Measurements from ENCODE around the gene PRKAG2. TPM values are rescaled to one million over a fixed set of nuclear protein-coding genes. Genes with fewer than 3 reads are reported as not detected.
"Not testable (repeated sequence)": the region's sequence is repeated elsewhere in the genome, so short reads cannot be mapped to it uniquely, and the experiment has no call there.

The PRKAG2 gene
- total and polyA plus RNA-seq, 2 donors, result 37.9 to 71.6 TPM

GRCh38 chr7:151884312-151885201 is 7.6 kb upstream of the PRKAG2 start:
- Histone ChIP-seq H3K4me1 (ENCODE audit: insufficient read depth) (no peaks in the 10 kb centered on the region), H3K27ac (ENCODE audit: low read depth) (no peak overlapping the region), H3K36me3 (ENCODE audit: insufficient read depth) (no peaks in the 10 kb centered on the region), H3K4me3 (ENCODE audit: low read depth, low read length) (no peak overlapping the region)
- DNase-seq (ENCODE audit: extremely low spot score), result no peak
- WGBS, result 94% methylated on average over 15 of the region's 15 CpGs

GRCh38 chr7:151883857-151884256 is 6.9 kb upstream of the PRKAG2 start:
- H3K4me1 ChIP-seq (ENCODE audit: insufficient read depth), result no peaks in the 10 kb centered on the region
- no peak for DNase-seq (ENCODE audit: extremely low spot score)
- WGBS, result 84% methylated on average over 3 of the region's 3 CpGs
- H3K27ac ChIP-seq (ENCODE audit: low read depth), result no peak overlapping the region
- no peaks in the 10 kb centered on the region for H3K36me3 ChIP-seq (ENCODE audit: insufficient read depth)
- no peak overlapping the region for H3K4me3 ChIP-seq (ENCODE audit: low read depth, low read length)

GRCh38 chr7:151882734-151883133 is 5.8 kb upstream of the PRKAG2 start:
- Histone ChIP-seq H3K36me3 (ENCODE audit: insufficient read depth) (no peaks in the 10 kb centered on the region), H3K27ac (ENCODE audit: low read depth) (no peak overlapping the region), H3K4me1 (ENCODE audit: insufficient read depth) (no peaks in the 10 kb centered on the region), H3K4me3 (ENCODE audit: low read depth, low read length) (no peak overlapping the region)
- WGBS, result 90% methylated on average over 2 of the region's 2 CpGs
- no peak for DNase-seq (ENCODE audit: extremely low spot score)

- Histone ChIP-seq H3K4me1 (ENCODE audit: insufficient read depth) (no peaks in the 10 kb centered on the region), H3K4me3 (ENCODE audit: low read depth, low read length) (no peak overlapping the region), H3K27ac (ENCODE audit: low read depth) (no peak overlapping the region), H3K36me3 (ENCODE audit: insufficient read depth) (no peaks in the 10 kb centered on the region)
- 92% methylated on average over 3 of the region's 3 CpGs for WGBS
- no peak for DNase-seq (ENCODE audit: extremely low spot score)
Observed at GRCh38 chr7:151880688-151881087, 3.8 kb upstream of the PRKAG2 start.

- Histone ChIP-seq H3K36me3 (ENCODE audit: insufficient read depth) (no peaks in the 10 kb centered on the region), H3K27ac (ENCODE audit: low read depth) (no peak overlapping the region), H3K4me3 (ENCODE audit: low read depth, low read length) (peak overlapping the region; percentile 90), H3K4me1 (ENCODE audit: insufficient read depth) (no peaks in the 10 kb centered on the region)
- WGBS, result 13% methylated on average over 30 of the region's 30 CpGs
- no peak for DNase-seq (ENCODE audit: extremely low spot score)
Observed at GRCh38 chr7:151877911-151878835, 1.3 kb upstream of the PRKAG2 start.

- Histone ChIP-seq H3K4me1 (ENCODE audit: insufficient read depth) (no peaks in the 10 kb centered on the region), H3K27ac (ENCODE audit: low read depth) (peak overlapping the region; percentile 77), H3K36me3 (ENCODE audit: insufficient read depth) (no peaks in the 10 kb centered on the region), H3K4me3 (ENCODE audit: low read depth, low read length) (peak overlapping the region; percentile 90)
- DNase-seq (ENCODE audit: extremely low spot score), result peak; percentile 62
- WGBS, result under 1% methylated on average over 93 of the region's 93 CpGs
Observed at GRCh38 chr7:151875942-151876898, 695 bp downstream of the PRKAG2 start.

- H3K4me3 ChIP-seq (ENCODE audit: low read depth, low read length); H3K36me3 ChIP-seq (ENCODE audit: insufficient read depth); H3K4me1 ChIP-seq (ENCODE audit: insufficient read depth); DNase-seq (ENCODE audit: extremely low spot score); H3K27ac ChIP-seq (ENCODE audit: low read depth): not testable (repeated sequence)
- WGBS, result 73% methylated on average over 4 of the region's 4 CpGs
Observed at GRCh38 chr7:151874479-151874878, 2.4 kb downstream of the PRKAG2 start.

- Histone ChIP-seq H3K27ac (ENCODE audit: low read depth) (no peak overlapping the region), H3K4me3 (ENCODE audit: low read depth, low read length) (no peak overlapping the region), H3K36me3 (ENCODE audit: insufficient read depth) (no peaks in the 10 kb centered on the region), H3K4me1 (ENCODE audit: insufficient read depth) (no peaks in the 10 kb centered on the region)
- WGBS, result 68% methylated on average over 11 of the region's 11 CpGs
- DNase-seq (ENCODE audit: extremely low spot score), result no peak
Observed at GRCh38 chr7:151873402-151873965, 3.4 kb downstream of the PRKAG2 start.

- no peak overlapping the region for H3K27ac ChIP-seq (ENCODE audit: low read depth)
- no peaks in the 10 kb centered on the region for H3K4me1 ChIP-seq (ENCODE audit: insufficient read depth)
- H3K4me3 ChIP-seq (ENCODE audit: low read depth, low read length), result no peak overlapping the region
- WGBS, result 90% methylated on average over 16 of the region's 16 CpGs
- DNase-seq (ENCODE audit: extremely low spot score), result no peak
- H3K36me3 ChIP-seq (ENCODE audit: insufficient read depth), result no peaks in the 10 kb centered on the region
Observed at GRCh38 chr7:151872531-151873401, 4.1 kb downstream of the PRKAG2 start.

- Histone ChIP-seq H3K27ac (ENCODE audit: low read depth) (no peak overlapping the region), H3K4me3 (ENCODE audit: low read depth, low read length) (no peak overlapping the region), H3K4me1 (ENCODE audit: insufficient read depth) (no peaks in the 10 kb centered on the region), H3K36me3 (ENCODE audit: insufficient read depth) (no peaks in the 10 kb centered on the region)
- DNase-seq (ENCODE audit: extremely low spot score), result no peak
- 89% methylated on average over 7 of the region's 7 CpGs for WGBS
Observed at GRCh38 chr7:151871904-151872303, 5.0 kb downstream of the PRKAG2 start.

GRCh38 chr7:151871189-151871735 is 5.7 kb downstream of the PRKAG2 start:
- 92% methylated on average over 13 of the region's 13 CpGs for WGBS

More at GRCh38 chr7:151871189-151871735, 5.7 kb downstream of the PRKAG2 start:
- H3K36me3 ChIP-seq (ENCODE audit: insufficient read depth), result no peaks in the 10 kb centered on the region
- no peak overlapping the region for H3K4me3 ChIP-seq (ENCODE audit: low read depth, low read length)
- no peak overlapping the region for H3K27ac ChIP-seq (ENCODE audit: low read depth)
- H3K4me1 ChIP-seq (ENCODE audit: insufficient read depth), result no peaks in the 10 kb centered on the region
- DNase-seq (ENCODE audit: extremely low spot score), result no peak
